Glomerular endothelial cell (primary cell): ENCODE data around the gene SHMT2. TPM values are rescaled to one million over a fixed set of nuclear protein-coding genes. Genes with fewer than 3 reads are reported as not detected.
"Not testable (repeated sequence)": the region's sequence is repeated elsewhere in the genome, so short reads cannot be mapped to it uniquely, and the experiment has no call there.

ENCODE experiments used
- DNase-seq: peaks from one replicate; pipeline ENCODE4 v3.0.0-alpha.2; 2011; ENCODE audit warnings: low read depth, low spot score; ENCODE audit errors: extremely low read depth
- total RNA-seq: library from RNA; depleted of rRNA; stranded (reverse); fragments of >200 nt; gene quantifications from 2 replicates; pipeline ENCODE4 v1.2.3, GENCODE V29; 2015

The SHMT2 gene
- total RNA-seq, 1 donor from 2014 or later: 92.2 TPM

- no peak for DNase-seq
These were observed 29.8 kb downstream of the SHMT2 start for GRCh38 chr12:57258977-57259970.

GRCh38 chr12:57260366-57260765 lies 30.9 kb downstream of the SHMT2 start:
- DNase-seq: no peak

- DNase-seq: no peak
These were observed 31.9 kb downstream of the SHMT2 start for GRCh38 chr12:57261428-57261865.

GRCh38 chr12:57262126-57262822 lies 32.8 kb downstream of the SHMT2 start:
- no peak for DNase-seq

- no peak for DNase-seq
These were observed 33.6 kb downstream of the SHMT2 start for GRCh38 chr12:57263096-57263495.

GRCh38 chr12:57266681-57267080 lies 37.2 kb downstream of the SHMT2 start:
- no peak for DNase-seq

GRCh38 chr12:57268264-57268663 lies 38.8 kb downstream of the SHMT2 start:
- no peak for DNase-seq

- no peak for DNase-seq
These were observed 41.5 kb downstream of the SHMT2 start for GRCh38 chr12:57270966-57271470.

- no peak for DNase-seq
These were observed 43.0 kb downstream of the SHMT2 start for GRCh38 chr12:57272337-57273151.

GRCh38 chr12:57273516-57273915 lies 44.0 kb downstream of the SHMT2 start:
- DNase-seq: no peak

- not testable (repeated sequence) for DNase-seq
These were observed 46.7 kb downstream of the SHMT2 start for GRCh38 chr12:57276233-57276632.

- no peak for DNase-seq
These were observed 47.5 kb downstream of the SHMT2 start for GRCh38 chr12:57276935-57277563.

- DNase-seq: no peak
These were observed 49.2 kb downstream of the SHMT2 start for GRCh38 chr12:57278465-57279381.

GRCh38 chr12:57280211-57281062 lies 50.9 kb downstream of the SHMT2 start:
- no peak for DNase-seq

- DNase-seq: not testable (repeated sequence)
These were observed 52.6 kb downstream of the SHMT2 start for GRCh38 chr12:57282073-57282472.
